Measurements from ENCODE around the gene TRAF1.
A peak's percentile ranks its signal among the peaks of the same experiment; 100 is the strongest.
"Not testable (repeated sequence)": the region's sequence is repeated elsewhere in the genome, so short reads cannot be mapped to it uniquely, and the experiment has no call there.

Gene TRAF1, protein sequence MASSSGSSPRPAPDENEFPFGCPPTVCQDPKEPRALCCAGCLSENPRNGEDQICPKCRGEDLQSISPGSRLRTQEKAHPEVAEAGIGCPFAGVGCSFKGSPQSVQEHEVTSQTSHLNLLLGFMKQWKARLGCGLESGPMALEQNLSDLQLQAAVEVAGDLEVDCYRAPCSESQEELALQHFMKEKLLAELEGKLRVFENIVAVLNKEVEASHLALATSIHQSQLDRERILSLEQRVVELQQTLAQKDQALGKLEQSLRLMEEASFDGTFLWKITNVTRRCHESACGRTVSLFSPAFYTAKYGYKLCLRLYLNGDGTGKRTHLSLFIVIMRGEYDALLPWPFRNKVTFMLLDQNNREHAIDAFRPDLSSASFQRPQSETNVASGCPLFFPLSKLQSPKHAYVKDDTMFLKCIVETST

DNA sequence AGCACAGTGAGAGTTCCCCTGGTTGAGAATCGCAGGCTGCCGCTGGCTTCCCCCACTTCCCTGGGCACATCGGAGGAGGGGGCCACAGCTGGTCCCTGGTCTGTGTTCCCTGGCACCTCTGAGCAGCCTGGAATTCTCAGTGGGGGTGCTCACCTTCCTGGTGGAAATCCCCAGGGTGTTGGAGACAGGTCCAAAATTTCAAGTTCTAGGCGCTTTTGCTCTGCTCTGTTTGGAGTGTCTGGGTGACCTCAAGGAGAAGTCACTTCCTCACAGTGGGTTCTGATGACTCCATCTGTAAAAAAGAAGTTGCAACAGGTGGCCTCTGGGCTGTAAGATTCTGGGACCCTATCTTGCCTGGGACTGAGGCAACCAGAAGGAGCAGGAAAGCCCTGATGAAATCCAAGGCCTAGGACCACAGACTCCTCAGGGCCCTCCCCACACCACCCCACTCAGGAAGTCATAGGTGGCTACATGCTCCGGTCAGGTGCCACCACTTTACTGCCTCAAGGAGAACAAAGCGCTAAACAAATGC, at the start of gene TRAF1:
Gene TRAF1 (minus strand): TSS at position 400 of the 532 bp plus-strand sequence. CDS start 721 bp downstream, outside the sequence.
- peak; percentile 43 for DNase-seq
- in situ Hi-C loops (cut with MboI; ENCODE audit: low pct_unique_long_range_greater_than_20kb, low sequenced_read_pairs), result no loop called here

DNA sequence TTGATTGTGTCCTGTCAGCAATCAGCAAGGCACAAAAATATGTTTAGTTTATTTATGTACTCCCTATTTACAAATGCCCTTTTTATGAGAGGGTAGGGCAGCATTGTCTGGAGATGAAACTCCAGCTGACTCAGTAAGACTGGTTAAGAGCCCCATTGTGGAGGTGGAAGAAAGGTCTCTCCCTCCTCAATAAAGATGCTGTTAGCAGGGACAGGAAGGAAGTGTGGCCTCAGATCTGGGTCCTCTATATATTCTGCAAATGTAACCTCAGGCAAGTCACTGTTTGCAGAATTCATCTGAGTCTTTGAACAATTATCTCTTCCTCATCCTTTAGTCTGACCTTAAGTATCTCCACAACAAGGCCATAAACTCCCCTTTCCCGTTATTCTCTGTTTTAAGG, 48.3 kb upstream of the TRAF1 start:
- in situ Hi-C loops (cut with MboI; ENCODE audit: low pct_unique_long_range_greater_than_20kb, low sequenced_read_pairs), result no loop called here
- DNase-seq, result peak; percentile 70

DNA sequence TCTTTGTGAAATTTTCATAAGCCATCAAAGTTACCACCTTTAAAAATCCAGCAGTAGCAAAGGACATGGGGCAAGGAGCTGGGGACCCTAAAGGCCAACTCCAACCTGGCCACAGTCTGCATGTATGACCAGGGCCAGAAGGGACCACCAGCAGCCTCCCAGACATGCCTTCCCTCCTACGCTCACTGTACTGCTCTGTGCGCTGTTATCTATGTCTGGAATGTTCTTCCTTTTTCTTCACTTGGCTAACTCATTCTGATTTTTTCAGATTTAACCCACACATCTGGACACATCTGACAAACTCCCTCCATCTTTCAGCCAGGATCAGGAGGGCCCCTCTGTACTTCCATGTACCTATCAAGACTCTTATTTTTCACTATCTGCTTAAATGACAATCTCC, 47.6 kb upstream of the TRAF1 start:
- DNase-seq, result no peak

DNA sequence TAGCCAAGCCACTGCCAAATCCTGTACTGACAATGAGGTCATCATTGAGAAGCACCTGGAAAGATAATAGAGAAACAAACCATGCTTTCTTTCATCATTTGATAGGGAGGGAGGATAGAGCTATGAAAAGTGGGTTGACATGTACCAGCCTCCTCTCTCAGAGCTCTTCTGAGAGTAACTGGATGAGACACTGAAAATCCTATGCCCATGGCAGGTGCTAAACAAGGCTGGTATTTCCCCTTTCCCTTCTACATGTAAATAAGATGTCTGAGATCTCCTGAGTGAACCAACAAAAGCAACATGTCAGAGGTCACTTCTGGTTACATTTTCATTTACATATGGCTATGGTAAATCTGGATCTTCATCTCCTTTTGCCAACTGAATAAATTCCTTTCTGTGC, 45.3 kb upstream of the TRAF1 start:
- in situ Hi-C loops (cut with MboI; ENCODE audit: low pct_unique_long_range_greater_than_20kb, low sequenced_read_pairs), result no loop called here
- no peak for DNase-seq

More for the DNA sequence above, 47.6 kb upstream of the TRAF1 start:
- in situ Hi-C loops (cut with MboI; ENCODE audit: low pct_unique_long_range_greater_than_20kb, low sequenced_read_pairs), result no loop called here

DNA sequence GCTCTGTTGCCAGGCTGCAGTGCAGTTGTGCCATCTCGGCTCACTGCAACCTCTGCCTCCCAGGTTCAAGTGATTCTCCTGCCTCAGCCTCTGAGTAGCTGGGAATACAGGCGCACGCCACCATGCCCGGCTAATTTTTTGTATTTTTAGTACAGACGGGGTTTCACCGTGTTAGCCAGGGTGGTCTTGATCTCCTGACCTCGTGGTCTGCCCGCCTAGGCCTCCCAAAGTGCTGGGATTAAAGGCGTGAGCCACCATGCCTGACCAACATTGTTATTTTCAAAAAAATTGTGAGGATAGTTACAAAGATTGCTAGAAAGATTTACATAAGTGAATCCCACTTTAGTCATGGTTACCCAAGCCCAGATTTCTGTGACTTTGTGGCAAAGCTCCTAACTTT, 44.9 kb upstream of the TRAF1 start:
- in situ Hi-C loops (cut with MboI; ENCODE audit: low pct_unique_long_range_greater_than_20kb, low sequenced_read_pairs); DNase-seq: not testable (repeated sequence)

DNA sequence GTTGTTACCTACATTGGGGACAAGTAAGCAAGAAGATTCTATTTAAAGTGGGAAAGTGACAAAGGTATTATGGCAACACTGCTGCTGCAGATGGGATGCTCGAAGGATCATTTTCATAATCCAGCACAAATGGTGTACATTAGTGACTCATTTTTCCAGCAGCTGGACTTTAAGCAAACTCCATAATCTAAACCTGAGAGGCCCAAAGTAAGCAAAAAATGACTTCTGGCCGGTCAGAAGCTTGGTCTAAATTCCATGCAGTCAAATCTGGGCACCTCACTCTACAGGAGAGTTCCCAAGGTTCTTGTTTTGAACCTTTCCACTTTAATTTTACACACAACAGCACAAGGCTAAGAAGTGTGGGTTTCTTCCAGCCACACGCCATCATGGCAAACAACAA, 43.6 kb upstream of the TRAF1 start:
- no peak for DNase-seq
- in situ Hi-C loops (cut with MboI; ENCODE audit: low pct_unique_long_range_greater_than_20kb, low sequenced_read_pairs), result no loop called here

DNA sequence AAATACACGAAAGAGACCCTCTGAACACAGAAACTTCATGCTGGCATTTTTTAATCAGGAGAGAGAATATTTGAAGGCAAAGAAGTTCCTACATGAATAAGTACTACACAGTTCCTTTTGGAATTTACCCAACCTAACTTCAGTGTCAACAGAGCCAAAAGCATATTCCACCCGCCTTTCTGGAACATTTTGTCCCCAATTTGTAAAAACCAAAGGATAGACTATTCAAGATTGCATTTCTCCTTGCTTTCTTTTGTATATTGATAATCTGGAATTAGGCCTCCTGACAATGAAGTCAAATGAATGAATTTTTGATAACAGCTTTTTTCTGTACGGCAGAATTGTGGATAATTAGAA, 39.4 kb upstream of the TRAF1 start:
- no peak for DNase-seq
- in situ Hi-C loops (cut with MboI; ENCODE audit: low pct_unique_long_range_greater_than_20kb, low sequenced_read_pairs), result no loop called here

DNA sequence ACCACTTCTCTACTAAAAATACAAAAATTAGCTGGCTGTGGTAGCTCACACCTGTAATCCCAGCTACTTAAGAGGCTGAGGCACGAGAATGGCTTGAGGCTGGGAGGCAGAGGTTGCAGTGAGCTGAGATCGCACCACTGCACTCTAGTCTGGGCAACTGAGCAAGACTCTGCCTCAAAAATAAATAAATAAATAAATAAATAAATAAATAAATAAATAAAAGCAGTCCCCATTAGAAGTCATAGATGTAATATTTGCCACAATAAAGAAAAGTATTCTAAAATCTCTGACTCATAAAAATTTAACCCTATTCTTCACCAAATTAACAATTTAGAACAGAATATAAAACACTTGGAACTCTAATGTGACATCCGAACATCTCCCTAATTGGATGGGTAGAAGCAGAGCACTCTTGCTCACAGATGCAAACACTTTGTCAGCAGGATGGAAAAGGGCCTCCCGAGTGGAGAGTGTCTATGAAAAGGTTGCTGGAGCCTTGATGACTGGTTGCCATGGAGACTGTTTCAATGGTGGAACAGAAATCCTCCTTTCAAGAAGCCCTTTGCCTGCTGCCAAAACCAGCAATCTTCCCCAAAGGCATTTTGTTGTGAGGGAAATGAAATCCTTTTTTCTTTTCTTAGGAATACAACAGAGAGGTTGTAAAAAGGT, 38.9 kb upstream of the TRAF1 start:
- no peak for DNase-seq
- in situ Hi-C loops (cut with MboI; ENCODE audit: low pct_unique_long_range_greater_than_20kb, low sequenced_read_pairs), result no loop called here

DNA sequence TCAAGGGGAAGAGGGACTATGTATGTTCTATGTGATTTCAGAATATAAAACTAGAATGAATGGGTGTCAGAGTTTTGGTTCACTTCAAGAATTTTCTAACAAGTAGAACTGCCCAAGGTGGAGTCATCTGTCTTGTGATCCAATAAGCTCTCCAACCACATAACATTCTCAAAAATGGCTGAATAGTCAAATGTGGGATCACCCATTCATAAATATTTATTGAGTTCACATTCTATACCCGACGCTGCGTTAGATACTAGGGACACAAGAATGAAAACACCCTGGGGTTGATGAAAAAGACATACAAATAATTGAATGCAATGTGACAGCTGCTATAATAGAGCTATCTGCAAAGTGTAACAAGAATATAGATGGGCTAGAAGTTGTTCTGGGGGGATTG, 35.3 kb upstream of the TRAF1 start:
- no peak for DNase-seq
- in situ Hi-C loops (cut with MboI; ENCODE audit: low pct_unique_long_range_greater_than_20kb, low sequenced_read_pairs), result no loop called here

DNA sequence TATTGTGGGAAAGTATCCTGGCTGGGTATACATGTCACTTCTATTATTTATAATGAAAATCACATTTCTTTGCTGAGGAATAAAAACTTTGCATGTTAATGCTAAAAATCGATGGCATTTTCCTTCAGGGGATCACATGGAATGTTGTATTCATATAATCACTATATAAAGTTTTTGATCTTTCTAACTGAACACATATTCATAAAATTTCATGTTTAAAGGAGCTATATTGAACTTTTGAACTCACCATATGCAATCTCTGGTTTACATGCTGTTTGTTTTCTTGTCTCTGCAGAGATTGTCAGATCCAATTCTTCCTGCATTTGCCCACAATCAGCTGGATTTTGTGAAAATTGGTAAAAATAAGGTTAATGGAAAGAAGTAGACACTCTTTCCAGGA, 33.4 kb upstream of the TRAF1 start:
- in situ Hi-C loops (cut with MboI; ENCODE audit: low pct_unique_long_range_greater_than_20kb, low sequenced_read_pairs), result no loop called here
- DNase-seq, result no peak

DNA sequence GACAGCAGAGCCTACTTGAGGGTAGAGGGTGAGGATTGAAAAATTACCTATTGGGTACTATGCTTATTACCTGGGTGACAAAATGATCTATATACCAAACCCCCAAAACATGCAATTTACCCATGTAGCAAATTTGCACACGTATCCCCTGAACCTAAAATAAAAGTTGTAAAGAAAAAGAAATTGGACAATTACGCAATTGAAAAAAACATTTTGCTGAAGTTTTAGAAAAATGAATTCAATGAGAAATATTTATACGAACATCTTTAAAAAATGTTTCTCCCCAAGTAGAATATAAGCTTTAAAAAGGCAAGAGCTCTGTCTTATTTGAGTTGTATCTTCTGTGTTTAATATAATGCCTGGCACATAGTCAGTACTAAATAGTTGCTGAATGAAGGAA, 30.3 kb upstream of the TRAF1 start:
- DNase-seq, result no peak

DNA sequence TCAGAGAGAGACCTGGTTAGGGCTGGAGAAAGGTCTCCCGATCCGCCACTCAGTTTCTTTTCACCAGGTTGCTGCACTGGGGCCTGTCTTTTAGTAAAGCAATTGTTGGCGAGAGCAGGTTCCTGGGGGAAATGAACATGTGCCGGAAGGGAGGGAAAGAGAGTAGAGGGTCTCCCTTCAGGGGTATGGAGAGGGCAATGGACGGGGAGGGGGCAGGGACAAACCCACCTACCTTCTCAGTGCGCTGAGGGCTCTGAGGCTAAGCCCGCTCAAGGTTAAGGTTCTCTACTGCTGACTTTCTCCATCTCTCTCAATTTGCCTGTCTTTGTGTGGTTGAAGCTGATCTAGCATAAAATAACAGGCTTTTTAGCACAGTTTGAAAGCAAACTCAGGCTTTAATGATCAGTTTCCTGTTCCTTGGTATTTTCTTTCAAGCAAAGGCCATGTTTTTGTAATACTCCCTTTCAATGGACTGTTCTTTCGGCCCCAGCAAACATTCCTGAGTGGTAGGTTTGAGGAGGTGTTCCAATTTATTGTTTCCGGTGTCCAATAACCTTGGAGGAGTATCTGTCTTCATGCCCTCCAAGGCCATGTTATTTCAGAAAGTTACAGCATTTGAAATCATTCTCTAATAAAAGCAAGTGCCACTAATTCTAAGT, 25.5 kb upstream of the TRAF1 start:
- no peak for DNase-seq
- in situ Hi-C loops (cut with MboI; ENCODE audit: low pct_unique_long_range_greater_than_20kb, low sequenced_read_pairs), result no loop called here

More for the DNA sequence above, 30.3 kb upstream of the TRAF1 start:
- in situ Hi-C loops (cut with MboI; ENCODE audit: low pct_unique_long_range_greater_than_20kb, low sequenced_read_pairs), result no loop called here

DNA sequence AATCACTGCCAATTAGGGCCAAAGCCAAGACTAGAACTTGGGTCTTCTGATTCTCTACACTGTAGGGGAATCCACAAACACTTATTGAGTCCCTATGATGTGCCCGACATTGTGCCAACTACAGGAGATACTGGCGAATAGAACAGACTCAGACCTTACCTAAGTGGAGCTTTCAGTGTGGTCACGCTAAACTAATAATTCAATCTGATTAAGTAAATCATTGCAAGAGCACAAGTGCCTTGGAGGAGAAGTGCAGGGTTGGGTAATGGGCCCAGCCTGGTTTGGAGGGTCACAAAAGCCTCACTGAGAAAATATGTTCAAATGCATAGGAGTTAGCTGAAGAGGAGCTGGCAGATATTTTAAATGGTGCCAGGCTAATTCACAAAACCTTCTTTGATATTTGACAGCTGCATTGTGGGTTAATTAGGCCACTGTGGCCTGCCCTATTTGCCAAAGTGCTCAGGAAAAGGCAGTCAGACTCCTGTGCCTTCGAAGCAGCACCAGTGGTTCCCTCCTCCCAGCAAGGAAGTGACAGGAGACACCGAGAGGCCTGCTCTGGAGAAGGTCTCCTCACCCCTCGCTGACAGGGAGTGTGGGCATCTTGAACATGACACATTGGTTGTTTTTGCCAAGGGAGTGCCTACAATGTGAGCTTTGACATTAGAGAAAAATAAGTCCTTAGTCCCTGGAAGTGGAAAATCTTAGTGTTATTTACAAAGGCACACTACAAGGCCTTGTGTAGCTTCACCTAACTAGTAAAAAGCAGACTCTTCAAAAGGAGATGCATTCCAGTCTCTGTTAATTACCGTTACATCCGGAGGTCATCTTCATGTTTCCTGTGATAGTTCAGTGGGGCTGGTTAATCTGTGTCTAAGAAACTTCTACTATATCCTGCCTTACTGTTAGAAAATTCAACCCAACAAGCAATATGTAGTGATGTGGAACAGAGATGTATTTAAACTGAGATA, 24.1 kb upstream of the TRAF1 start:
- peak; percentile 58 for DNase-seq
- in situ Hi-C loops (cut with MboI; ENCODE audit: low pct_unique_long_range_greater_than_20kb, low sequenced_read_pairs), result no loop called here

DNA sequence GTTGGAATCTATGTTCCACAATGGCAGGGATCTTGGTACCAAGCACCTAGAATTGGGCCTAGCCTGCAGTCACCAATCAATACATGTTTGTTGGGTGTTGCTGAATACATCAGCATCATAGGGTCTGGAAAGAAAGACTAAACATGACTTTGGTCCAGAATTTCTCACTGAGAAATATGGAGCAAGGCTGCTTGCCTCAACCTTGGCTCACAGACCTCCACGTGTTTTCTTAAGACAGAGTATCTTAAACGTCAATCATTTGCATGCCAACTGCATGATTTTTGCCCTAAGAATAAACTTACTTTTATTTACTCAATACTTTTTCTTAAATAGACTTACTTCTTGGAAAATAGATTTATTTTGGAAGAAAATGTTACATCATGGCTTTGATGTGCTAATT, 22.7 kb upstream of the TRAF1 start:
- DNase-seq, result no peak
- in situ Hi-C loops (cut with MboI; ENCODE audit: low pct_unique_long_range_greater_than_20kb, low sequenced_read_pairs), result no loop called here

DNA sequence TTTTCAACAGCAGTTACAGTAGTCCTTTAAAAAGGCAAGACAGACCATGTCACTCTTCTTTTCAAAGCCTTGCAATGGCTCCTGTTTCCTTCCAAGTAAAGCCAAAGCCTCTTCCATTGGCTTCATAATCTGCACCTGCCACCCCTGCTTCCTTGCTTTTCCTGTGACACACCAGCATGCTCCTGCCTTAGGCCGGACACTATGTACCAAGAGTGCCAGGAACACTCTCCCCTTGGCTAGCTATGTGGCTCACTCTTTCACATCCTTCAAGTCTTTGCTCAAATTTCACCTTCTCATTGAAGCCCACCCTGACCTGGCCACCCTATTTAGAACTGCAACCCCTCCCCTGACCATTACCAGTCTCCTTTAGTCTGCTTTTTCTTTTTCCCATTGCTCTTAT, 22.2 kb upstream of the TRAF1 start:
- in situ Hi-C loops (cut with MboI; ENCODE audit: low pct_unique_long_range_greater_than_20kb, low sequenced_read_pairs), result no loop called here
- no peak for DNase-seq

DNA sequence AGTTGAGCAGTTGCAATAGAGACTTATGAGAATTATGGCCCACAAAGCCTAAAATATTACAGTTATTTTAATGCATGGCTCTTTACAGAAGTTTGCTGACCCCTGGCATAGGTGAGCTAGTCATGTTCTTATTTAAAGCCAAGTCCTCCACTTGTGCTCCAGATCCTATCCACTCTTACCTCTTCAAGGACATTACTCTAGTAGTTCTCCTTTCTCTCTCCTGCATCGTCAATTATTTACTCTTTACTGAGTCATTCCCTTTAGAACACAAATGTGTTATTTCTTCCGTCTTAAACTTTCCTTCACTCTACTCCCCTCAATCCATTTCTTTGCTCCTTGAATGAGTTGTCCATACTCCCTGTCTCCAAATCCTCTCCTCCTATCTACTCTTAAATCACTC, 20.6 kb upstream of the TRAF1 start:
- no peak for DNase-seq

DNA sequence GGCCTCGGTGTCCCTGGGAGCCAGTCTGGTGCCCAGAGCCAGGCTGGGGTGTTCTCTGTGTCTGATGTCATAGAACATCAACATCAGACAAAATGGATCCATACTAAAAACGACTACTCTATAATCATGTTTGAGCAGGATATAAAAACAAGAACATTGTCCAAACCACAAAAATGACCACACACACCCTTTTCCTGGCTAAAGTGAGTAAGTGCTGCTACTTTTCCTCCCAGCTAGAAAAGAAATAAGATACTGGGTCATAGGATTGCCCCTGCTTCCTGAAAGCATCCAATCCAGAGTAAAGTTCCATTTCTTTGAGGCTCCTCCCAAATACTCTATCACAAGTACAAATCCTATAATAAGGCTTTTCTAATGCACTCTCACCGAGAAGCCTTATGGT, 19.7 kb upstream of the TRAF1 start:
- in situ Hi-C loops (cut with MboI; ENCODE audit: low pct_unique_long_range_greater_than_20kb, low sequenced_read_pairs), result no loop called here
- no peak for DNase-seq

More for the DNA sequence above, 20.6 kb upstream of the TRAF1 start:
- in situ Hi-C loops (cut with MboI; ENCODE audit: low pct_unique_long_range_greater_than_20kb, low sequenced_read_pairs), result no loop called here

DNA sequence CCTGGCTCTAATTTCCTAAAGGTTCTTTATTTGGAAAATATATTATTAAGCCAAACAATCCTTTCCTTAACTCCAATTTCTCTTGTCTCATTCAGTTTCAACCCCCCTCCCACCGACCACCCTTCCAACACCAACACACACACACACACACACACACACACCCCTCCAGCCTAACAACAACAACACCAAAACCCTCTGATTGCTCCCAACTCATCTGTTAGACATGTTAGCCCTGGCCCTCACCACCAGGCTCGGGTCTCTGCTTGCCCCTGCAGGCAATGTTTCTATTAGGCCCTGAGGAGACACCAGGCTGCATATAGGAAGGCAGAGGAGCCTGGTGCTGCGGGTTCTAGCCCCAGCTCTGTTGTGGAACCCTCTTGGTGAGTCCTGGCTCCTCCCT, 18.4 kb upstream of the TRAF1 start:
- in situ Hi-C loops (cut with MboI; ENCODE audit: low pct_unique_long_range_greater_than_20kb, low sequenced_read_pairs), result no loop called here
- DNase-seq, result no peak

DNA sequence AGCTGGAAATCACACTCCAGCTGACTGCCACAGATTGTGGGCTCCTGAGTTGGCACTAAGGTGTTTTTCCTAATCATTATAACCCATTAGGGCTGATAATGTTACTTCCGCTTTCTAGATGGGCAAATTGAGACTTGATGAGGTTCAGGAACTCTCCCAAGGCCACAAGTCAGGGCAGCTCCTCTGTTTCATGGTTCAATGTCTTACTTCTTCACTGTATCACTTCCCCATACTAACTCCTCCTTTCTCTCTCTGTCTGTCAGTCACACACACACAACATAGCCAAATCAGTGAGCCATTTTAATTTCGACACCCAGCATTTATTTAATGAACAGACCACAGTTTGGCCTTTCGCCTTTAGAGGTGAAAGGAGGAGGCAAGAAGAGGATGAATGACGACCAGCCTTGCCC, 17.8 kb upstream of the TRAF1 start:
- in situ Hi-C loops (cut with MboI; ENCODE audit: low pct_unique_long_range_greater_than_20kb, low sequenced_read_pairs), result no loop called here
- peak; percentile 92 for DNase-seq

All from KBM-7 (cell line).